Retinal pigment epithelial cell (primary cell): ENCODE measurements around the gene PRR22.

Experiments
- DNase-seq: peaks from one replicate; pipeline ENCODE4 v3.0.0-alpha.2; 2010; ENCODE audit warnings: low read depth
- H3K4me3 ChIP-seq: 2 replicates; pipeline ENCODE4 v1.5.1; 2011; ENCODE audit warnings: mild to moderate bottlenecking, low read length, control low read depth, moderate library complexity
- TF ChIP-seq, protein P1 (sequence below): conservative IDR thresholded peaks from 2 replicates; pipeline ENCODE4 v1.5.1; 2011; ENCODE audit warnings: low read depth, low read length, control low read depth, inconsistent platforms

PRR22 gene

GRCh38 chr19:5800361-5801270 lies 16.1 kb upstream of the PRR22 start:
- no peak overlapping the region for H3K4me3 ChIP-seq
- TF ChIP-seq, protein P1, sequence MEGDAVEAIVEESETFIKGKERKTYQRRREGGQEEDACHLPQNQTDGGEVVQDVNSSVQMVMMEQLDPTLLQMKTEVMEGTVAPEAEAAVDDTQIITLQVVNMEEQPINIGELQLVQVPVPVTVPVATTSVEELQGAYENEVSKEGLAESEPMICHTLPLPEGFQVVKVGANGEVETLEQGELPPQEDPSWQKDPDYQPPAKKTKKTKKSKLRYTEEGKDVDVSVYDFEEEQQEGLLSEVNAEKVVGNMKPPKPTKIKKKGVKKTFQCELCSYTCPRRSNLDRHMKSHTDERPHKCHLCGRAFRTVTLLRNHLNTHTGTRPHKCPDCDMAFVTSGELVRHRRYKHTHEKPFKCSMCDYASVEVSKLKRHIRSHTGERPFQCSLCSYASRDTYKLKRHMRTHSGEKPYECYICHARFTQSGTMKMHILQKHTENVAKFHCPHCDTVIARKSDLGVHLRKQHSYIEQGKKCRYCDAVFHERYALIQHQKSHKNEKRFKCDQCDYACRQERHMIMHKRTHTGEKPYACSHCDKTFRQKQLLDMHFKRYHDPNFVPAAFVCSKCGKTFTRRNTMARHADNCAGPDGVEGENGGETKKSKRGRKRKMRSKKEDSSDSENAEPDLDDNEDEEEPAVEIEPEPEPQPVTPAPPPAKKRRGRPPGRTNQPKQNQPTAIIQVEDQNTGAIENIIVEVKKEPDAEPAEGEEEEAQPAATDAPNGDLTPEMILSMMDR: no peak
- no peak for DNase-seq

DNA sequence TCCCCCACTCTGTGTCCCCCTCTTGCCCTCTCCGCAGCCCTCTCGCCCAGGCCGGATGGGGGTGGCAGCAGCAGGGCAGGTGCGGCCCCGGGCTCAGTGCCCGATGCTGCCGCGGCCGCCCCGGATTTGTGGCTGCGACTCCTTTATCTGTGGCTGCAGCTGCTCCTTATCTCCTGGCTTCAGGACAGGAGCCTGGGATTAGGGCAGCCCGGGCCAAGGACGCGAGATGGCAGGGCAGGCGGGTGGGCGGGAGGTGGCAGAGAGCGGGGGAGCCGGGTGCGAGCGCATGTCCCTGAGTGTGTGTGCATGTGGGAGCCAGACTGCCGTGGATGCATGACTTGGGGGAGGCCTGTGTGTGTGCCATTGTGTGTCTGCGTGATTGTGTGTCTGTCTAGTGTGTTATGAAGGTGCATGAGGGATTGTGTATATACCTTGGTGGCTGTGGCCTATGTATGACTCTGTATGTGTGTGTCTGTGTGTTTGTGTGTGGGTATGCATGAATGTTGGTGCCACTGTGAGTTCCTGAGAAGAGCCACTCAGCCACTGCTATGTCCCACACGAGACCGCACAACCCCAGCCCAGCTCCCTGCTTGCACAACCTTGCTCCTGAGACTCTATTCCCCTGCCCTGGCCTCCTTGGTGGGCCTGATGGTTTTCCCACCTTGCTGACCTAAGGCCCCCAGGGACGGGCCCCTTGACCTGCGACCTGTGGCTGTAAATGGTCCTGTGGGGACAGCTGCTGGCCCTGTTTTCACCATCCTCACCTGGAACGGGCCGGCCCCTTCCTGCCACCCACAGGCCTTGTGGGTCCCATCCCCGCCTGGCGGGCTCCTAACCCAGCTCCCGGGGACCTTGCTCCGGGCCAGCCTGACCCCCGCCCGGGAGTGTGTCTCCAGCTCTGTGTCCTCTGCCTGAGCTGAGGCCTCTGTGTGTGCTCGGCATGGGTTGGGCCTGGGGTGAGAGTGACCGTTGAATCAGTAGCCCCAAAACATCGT lies 15.0 kb upstream of the PRR22 start:
- no peak overlapping the region for H3K4me3 ChIP-seq
- TF ChIP-seq, protein P1: no peak
- no peak for DNase-seq

DNA sequence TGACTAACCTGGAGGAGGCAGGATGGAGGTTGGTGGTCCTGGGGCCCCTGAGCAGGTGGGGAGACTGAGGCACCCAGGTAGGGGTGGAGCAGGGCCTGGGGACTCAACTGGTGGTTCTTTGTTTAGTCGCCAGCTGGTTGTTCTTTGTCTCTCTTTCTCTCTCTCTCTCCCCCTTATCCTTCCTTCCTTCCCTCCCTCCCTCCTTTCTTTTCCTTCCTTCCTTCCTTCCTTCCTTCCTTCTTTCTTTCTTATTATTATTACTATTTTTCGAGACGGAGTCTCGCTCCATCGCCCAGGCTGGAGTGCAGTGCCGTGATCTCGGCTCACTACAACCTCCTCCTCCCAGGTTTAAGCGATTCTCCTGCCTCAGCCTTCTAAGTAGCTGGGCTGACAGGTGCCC lies 13.7 kb upstream of the PRR22 start:
- no peak overlapping the region for H3K4me3 ChIP-seq
- no peak for DNase-seq
- TF ChIP-seq, protein P1: no peak

DNA sequence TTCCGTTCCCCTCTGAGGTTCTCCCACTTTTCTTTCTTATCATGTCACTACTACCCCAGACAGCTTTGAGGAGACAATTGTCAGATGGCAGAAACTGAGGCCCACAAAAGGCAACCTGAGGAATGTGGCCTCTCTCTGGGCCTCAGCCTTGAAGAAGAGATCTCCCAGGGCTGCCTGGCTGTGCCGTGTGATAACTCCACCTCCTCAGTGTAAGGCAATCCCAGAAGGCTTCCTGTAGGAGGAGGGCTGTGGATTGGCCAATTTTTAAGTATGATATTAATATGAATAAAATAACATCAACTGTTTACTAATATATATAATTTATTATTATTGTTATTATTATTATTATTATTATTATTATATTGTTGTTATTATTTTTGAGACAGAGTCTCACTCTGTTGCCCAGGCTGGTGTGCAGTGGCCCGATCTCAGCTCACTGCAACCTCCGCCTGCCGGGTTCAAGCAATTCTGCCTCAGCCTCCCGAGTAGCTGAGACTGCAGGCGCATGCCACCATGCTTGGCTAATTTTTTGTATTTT lies 10.9 kb upstream of the PRR22 start:
- no peak for DNase-seq
- H3K4me3 ChIP-seq: no peak overlapping the region
- TF ChIP-seq, protein P1: no peak

DNA sequence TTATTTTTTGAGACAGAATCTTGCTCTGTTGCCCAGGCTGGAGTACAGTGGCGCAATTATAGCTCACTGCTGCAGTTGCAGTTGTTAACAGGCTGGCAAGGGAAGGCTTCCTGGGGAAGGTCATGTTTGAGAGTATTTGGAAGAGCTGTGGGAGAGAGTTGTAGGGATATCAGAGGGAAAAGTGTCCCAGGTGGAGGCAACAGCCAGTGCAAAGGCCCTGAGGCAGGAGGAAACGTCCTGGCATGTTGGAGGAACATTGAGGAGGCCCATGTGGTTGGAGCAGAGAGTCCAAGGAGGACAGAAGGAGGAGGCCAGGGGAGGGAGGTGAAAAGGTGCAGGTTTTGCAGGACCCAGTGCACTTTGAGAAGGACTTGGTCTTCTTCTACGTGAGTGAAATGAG lies 8.6 kb upstream of the PRR22 start:
- no peak overlapping the region for H3K4me3 ChIP-seq
- DNase-seq: no peak
- TF ChIP-seq, protein P1: no peak

DNA sequence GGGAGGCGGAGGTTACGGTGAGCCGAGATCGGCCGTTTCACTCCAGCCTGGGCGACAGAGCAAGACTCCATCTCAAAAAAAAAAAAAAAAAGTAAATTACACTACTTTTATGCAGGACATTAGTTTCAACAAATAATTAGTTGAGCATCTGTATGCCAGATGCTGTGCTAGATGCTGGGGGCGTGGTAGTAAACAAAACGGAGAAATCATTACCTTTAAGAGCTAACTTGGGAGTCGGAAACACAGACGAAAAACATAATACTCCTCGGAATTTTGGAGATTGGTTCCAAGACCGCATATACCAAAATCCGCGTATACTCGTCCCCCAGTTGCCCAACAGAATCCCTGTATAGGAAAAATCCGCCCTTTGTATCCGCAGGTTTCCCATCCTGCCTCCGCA lies 7.7 kb upstream of the PRR22 start:
- TF ChIP-seq, protein P1: no peak
- no peak overlapping the region for H3K4me3 ChIP-seq
- DNase-seq: no peak
